Parathyroid adenoma (tissue), 2 donors: ENCODE results near the gene ASS1.
"Not testable (repeated sequence)": the region's sequence is repeated elsewhere in the genome, so short reads cannot be mapped to it uniquely, and the experiment has no call there.

Source experiments
- H2AFZ ChIP-seq: fragments of 300-600 bp; sonication (generic); one replicate; pipeline ENCODE4 v1.7.0; 2017; ENCODE audit warnings: antibody characterized with exemption, mild to moderate bottlenecking
- H3K27ac ChIP-seq: fragments of 300-600 bp; sonication (generic); one replicate; pipeline ENCODE4 v1.7.0; 2017
- H3K27me3 ChIP-seq: fragments of 300-600 bp; sonication (generic); one replicate; pipeline ENCODE4 v1.7.0; 2017; ENCODE audit warnings: low read length; ENCODE audit not compliant: control insufficient read depth, insufficient read depth
- H3K36me3 ChIP-seq: fragments of 300-600 bp; sonication (generic); one replicate; pipeline ENCODE4 v1.7.0; 2017; ENCODE audit warnings: low read length; ENCODE audit not compliant: control insufficient read depth, insufficient read depth
- H3K4me1 ChIP-seq: fragments of 300-600 bp; sonication (generic); one replicate; pipeline ENCODE4 v1.7.0; 2017; ENCODE audit warnings: control low read depth
- H3K4me2 ChIP-seq: fragments of 300-600 bp; sonication (generic); one replicate; pipeline ENCODE4 v1.7.0; 2017; ENCODE audit warnings: low read length
- H3K4me3 ChIP-seq: fragments of 300-600 bp; sonication (generic); one replicate; pipeline ENCODE4 v1.7.0; 2017; ENCODE audit warnings: low read depth, low read length
- H3K79me2 ChIP-seq: fragments of 300-600 bp; sonication (generic); one replicate; pipeline ENCODE4 v1.7.0; 2017; ENCODE audit warnings: control low read depth
- H3K9ac ChIP-seq: fragments of 300-600 bp; sonication (generic); one replicate; pipeline ENCODE4 v1.7.0; 2017; ENCODE audit warnings: mild to moderate bottlenecking
- H3K9me3 ChIP-seq: fragments of 300-600 bp; sonication (generic); one replicate; pipeline ENCODE4 v1.7.0; 2017; ENCODE audit warnings: low read length; ENCODE audit not compliant: control insufficient read depth
- TF ChIP-seq, protein P1 (sequence below): fragments of 300-600 bp; sonication (generic); IDR thresholded peaks from one replicate; pipeline ENCODE4 v1.7.0; 2017; ENCODE audit warnings: antibody characterized with exemption, mild to moderate bottlenecking
- donor health status: primary hyperparathyroidism.

The ASS1 gene

GRCh38 chr9:130433168-130433946 is 11.4 kb upstream of the ASS1 start:
- H3K4me2 ChIP-seq, result peak overlapping the region; percentile 67
- H3K36me3 ChIP-seq, result no peaks in the 10 kb centered on the region
- H3K4me3 ChIP-seq, result peak overlapping the region; percentile 31
- no peaks in the 10 kb centered on the region for H3K9me3 ChIP-seq
- no peak overlapping the region for H3K27ac ChIP-seq
- TF ChIP-seq, protein P1, sequence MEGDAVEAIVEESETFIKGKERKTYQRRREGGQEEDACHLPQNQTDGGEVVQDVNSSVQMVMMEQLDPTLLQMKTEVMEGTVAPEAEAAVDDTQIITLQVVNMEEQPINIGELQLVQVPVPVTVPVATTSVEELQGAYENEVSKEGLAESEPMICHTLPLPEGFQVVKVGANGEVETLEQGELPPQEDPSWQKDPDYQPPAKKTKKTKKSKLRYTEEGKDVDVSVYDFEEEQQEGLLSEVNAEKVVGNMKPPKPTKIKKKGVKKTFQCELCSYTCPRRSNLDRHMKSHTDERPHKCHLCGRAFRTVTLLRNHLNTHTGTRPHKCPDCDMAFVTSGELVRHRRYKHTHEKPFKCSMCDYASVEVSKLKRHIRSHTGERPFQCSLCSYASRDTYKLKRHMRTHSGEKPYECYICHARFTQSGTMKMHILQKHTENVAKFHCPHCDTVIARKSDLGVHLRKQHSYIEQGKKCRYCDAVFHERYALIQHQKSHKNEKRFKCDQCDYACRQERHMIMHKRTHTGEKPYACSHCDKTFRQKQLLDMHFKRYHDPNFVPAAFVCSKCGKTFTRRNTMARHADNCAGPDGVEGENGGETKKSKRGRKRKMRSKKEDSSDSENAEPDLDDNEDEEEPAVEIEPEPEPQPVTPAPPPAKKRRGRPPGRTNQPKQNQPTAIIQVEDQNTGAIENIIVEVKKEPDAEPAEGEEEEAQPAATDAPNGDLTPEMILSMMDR, result peak; percentile 53
- no peaks in the 10 kb centered on the region for H3K27me3 ChIP-seq
- no peaks in the 10 kb centered on the region for H3K4me1 ChIP-seq
- H2AFZ ChIP-seq, result peak overlapping the region; percentile 74
- H3K9ac ChIP-seq, result no peak overlapping the region
- H3K79me2 ChIP-seq, result no peaks in the 10 kb centered on the region

DNA sequence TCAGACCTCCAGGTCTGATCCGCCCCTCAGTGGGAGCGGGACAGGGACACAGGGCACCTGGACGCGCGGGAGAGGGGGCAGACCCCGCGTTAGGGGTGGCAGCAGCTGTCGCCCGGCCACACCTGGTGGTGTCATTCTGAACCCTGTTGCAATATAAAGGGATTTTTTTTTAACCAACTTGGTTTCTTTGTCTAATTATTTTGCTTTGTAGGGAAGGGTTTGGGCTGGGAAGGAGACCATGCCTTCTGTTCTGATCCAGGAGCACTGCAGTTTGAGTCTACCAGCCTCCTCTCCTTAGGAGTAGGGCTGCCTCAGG is 10.9 kb upstream of the ASS1 start:
- H3K79me2 ChIP-seq, result no peaks in the 10 kb centered on the region
- no peaks in the 10 kb centered on the region for H3K9me3 ChIP-seq
- H3K4me1 ChIP-seq, result no peaks in the 10 kb centered on the region
- H3K27ac ChIP-seq, result no peak overlapping the region
- no peak overlapping the region for H3K4me3 ChIP-seq
- no peaks in the 10 kb centered on the region for H3K36me3 ChIP-seq
- H3K27me3 ChIP-seq, result no peaks in the 10 kb centered on the region
- H2AFZ ChIP-seq, result no peak overlapping the region
- H3K9ac ChIP-seq, result no peak overlapping the region
- TF ChIP-seq, protein P1, result no peak
- no peak overlapping the region for H3K4me2 ChIP-seq

DNA sequence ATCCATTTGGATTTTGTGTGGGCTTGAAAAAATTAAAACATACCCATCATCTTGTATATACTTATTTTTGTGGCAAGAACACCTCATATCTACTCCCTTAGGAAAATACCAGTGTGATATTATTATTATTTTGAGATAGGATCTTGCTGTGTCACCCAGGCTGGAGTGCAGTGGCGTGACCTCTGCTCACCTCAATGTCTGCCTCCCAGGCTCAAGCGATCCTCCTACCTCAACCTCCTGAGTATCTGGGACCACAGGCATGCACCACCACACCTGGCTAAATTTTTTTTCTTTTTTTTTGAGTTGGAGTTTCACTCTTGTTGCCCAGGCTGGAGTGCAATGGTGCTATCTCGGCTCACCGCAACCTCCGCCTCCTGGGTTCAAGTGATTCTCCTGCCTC is 10.1 kb upstream of the ASS1 start:
- H3K4me1 ChIP-seq, H3K79me2 ChIP-seq, H3K27me3 ChIP-seq, H2AFZ ChIP-seq, H3K9ac ChIP-seq, H3K4me2 ChIP-seq, H3K27ac ChIP-seq, H3K36me3 ChIP-seq, H3K9me3 ChIP-seq, H3K4me3 ChIP-seq: not testable (repeated sequence)

DNA sequence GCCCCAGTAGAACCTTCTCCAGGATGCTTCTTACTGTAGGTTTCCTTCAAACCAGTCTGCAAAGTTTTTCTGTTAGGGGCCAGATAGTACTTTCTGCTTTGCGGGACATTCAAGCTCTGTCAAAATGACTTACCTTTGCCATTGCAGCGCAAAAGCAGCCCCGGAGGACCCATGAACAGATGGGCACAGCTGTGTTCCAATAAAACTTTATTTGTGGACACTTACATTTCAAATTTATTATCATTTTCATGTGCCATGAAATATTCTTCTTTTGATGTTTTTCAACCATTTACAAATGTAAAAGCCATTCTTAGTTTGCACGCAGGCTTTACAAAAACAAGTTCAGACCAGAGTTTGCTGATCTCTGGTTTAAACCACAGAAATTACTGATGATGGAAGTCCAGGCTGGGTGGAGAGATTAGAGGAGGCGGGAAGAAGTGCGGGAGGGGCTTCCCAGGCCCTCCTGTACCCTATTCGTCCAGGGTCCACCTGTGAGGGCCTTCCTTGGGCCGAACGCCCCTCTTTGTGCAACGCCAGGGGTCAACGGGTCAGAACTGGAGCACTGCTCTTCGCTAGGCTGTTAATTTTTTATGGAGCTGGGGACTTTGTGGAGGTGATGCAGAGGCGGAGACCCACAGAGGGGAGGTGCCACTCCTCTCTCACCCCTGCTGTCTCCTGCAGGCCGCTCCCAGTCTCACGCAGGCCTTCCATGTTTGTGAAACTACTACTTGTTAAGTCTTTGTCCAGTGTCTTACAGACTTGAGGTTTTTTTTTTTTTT is 7.6 kb upstream of the ASS1 start:
- H3K4me3 ChIP-seq, result no peak overlapping the region
- no peaks in the 10 kb centered on the region for H3K27me3 ChIP-seq
- H3K27ac ChIP-seq, result no peak overlapping the region
- H3K79me2 ChIP-seq, result no peaks in the 10 kb centered on the region
- H3K9me3 ChIP-seq, result no peaks in the 10 kb centered on the region
- no peak overlapping the region for H3K4me2 ChIP-seq
- no peak overlapping the region for H3K9ac ChIP-seq
- no peaks in the 10 kb centered on the region for H3K36me3 ChIP-seq
- H2AFZ ChIP-seq, result no peak overlapping the region
- no peaks in the 10 kb centered on the region for H3K4me1 ChIP-seq
- TF ChIP-seq, protein P1, result no peak

- Histone ChIP-seq H2AFZ (no peak overlapping the region), H3K4me2 (no peak overlapping the region), H3K9me3 (no peaks in the 10 kb centered on the region), H3K4me3 (no peak overlapping the region), H3K9ac (no peak overlapping the region), H3K4me1 (no peaks in the 10 kb centered on the region), H3K27me3 (no peaks in the 10 kb centered on the region), H3K27ac (no peak overlapping the region), H3K36me3 (no peaks in the 10 kb centered on the region), H3K79me2 (no peaks in the 10 kb centered on the region)
- TF ChIP-seq, protein P1, result no peak
These were observed 6.3 kb upstream of the ASS1 start for GRCh38 chr9:130438382-130438981.
